ENCODE results near the gene JPH2.

GRCh38 chr20:44069203-44070011, 117.6 kb downstream of the JPH2 start:
- TF ChIP-seq CTCF (conservative IDR thresholded peaks at IDR 0.05 in 1 of 2, IDR thresholded peaks at IDR 0.05 in 1 of 2; ENCODE audit: extremely low read depth in 1 of 2, insufficient read depth in 1 of 2, low read depth in 1 of 2, low read length in 2 of 2) = no peak
- no peak for TF ChIP-seq EZH2 (IDR thresholded peaks at IDR 0.05; ENCODE audit: borderline replicate concordance, low read length)
